Keratinocyte (primary cell): ENCODE results near the gene LGALS13. TPM values are rescaled to one million over a fixed set of nuclear protein-coding genes. Genes with fewer than 3 reads are reported as not detected.

Experiments used
- DNase-seq: peaks from one replicate; pipeline ENCODE4 v3.0.0-alpha.2; 2011; ENCODE audit warnings: low read depth, missing footprints, low spot score
- FAIRE-seq: peaks from 2 replicates; lab custom pipeline; 2011; peaks lifted over from hg19 to GRCh38; lab: Jason Lieb, UNC
- H2AFZ ChIP-seq: 2 replicates; pipeline ENCODE4 v1.6.0; 2012; ENCODE audit warnings: low read length, control low read depth, inconsistent platforms; ENCODE audit not compliant: control insufficient read depth
- H3K27ac ChIP-seq: 2 replicates; pipeline ENCODE4 v1.5.1; 2011; ENCODE audit warnings: low read length; ENCODE audit not compliant: control insufficient read depth, insufficient read depth
- H3K27me3 ChIP-seq: 3 replicates; pipeline ENCODE4 v1.6.0; 2011; ENCODE audit warnings: low read length; ENCODE audit not compliant: control insufficient read depth, insufficient read depth; ENCODE audit errors: extremely low read depth
- H3K36me3 ChIP-seq, 2 experiments: 2 replicates in 1 of 2; 3 replicates in 1 of 2; pipeline ENCODE4 v1.5.1; 2011; ENCODE audit warnings: low read length in 2 of 2, mild to moderate bottlenecking in 1 of 2; ENCODE audit not compliant: control insufficient read depth in 2 of 2, insufficient read depth in 2 of 2; ENCODE audit errors: extremely low read depth in 1 of 2
- H3K4me1 ChIP-seq: 3 replicates; pipeline ENCODE4 v1.5.1; 2011; ENCODE audit warnings: low read length; ENCODE audit not compliant: control insufficient read depth, insufficient read depth; ENCODE audit errors: extremely low read depth
- H3K4me2 ChIP-seq: 3 replicates; pipeline ENCODE4 v1.6.0; 2011; ENCODE audit warnings: low read depth, low read length; ENCODE audit not compliant: control insufficient read depth, insufficient read depth; ENCODE audit errors: extremely low read depth
- H3K4me3 ChIP-seq, 3 experiments: fragments of 200-600 bp in 1 of 3; sonication (generic) in 1 of 3; 2 replicates in 2 of 3; 3 replicates in 1 of 3; pipeline ENCODE4 v1.5.1; 2011 to 2016; ENCODE audit warnings: low read length in 3 of 3, mild to moderate bottlenecking in 3 of 3, control low read depth in 2 of 3, inconsistent platforms in 1 of 3, low read depth in 1 of 3, mixed read lengths in 1 of 3, mixed run types in 1 of 3, moderate library complexity in 1 of 3; ENCODE audit not compliant: control insufficient read depth in 2 of 3, insufficient read depth in 2 of 3; ENCODE audit errors: extremely low read depth in 1 of 3
- H3K79me2 ChIP-seq: 2 replicates; pipeline ENCODE4 v1.6.0; 2012; ENCODE audit warnings: low read length; ENCODE audit not compliant: control insufficient read depth, insufficient read depth
- H3K9ac ChIP-seq: 3 replicates; pipeline ENCODE4 v1.6.0; 2011; ENCODE audit warnings: low read length; ENCODE audit not compliant: control insufficient read depth, insufficient read depth; ENCODE audit errors: extremely low read depth
- H3K9me1 ChIP-seq: 3 replicates; pipeline ENCODE4 v1.6.0; 2011; ENCODE audit warnings: low read length; ENCODE audit not compliant: control insufficient read depth, insufficient read depth; ENCODE audit errors: extremely low read depth
- H3K9me3 ChIP-seq: 2 replicates; pipeline ENCODE4 v1.5.1; 2012; ENCODE audit warnings: low read depth, low read length; ENCODE audit not compliant: control insufficient read depth
- H4K20me1 ChIP-seq: 3 replicates; pipeline ENCODE4 v1.6.0; 2011; ENCODE audit warnings: low read length; ENCODE audit not compliant: control insufficient read depth, insufficient read depth; ENCODE audit errors: extremely low read depth
- EZH2 ChIP-seq: IDR thresholded peaks from one replicate; pipeline ENCODE4 v1.6.1; 2012; ENCODE audit warnings: inconsistent platforms, mild to moderate bottlenecking, low read length, moderate library complexity
- dilution Hi-C: fragments of 300-500 bp; cut with MboI; formaldehyde crosslinking; loops from one replicate; pipeline ENCODE4 v1.7.0; 2020; ENCODE audit warnings: low sequenced_read_pairs; ENCODE audit not compliant: extremely low pct_ligation_motif_present
- polyA plus RNA-seq, 5 experiments: library from polyadenylated mRNA; depleted of rRNA in 3 of 5; stranded (reverse) in 3 of 5; stranded (forward) in 1 of 5; unstranded in 1 of 5; fragments of >200 nt; gene quantifications; 1 replicate in 1 of 5; 2 replicates in 3 of 5; 3 replicates in 1 of 5; pipeline versions ENCODE4 v1.2.1 to v1.2.3, GENCODE V29; 2011 to 2012; ENCODE audit warnings: missing spikeins in 2 of 5, low read depth in 1 of 5, low replicate concordance in 1 of 5
- TF ChIP-seq, protein P1 (sequence below), 3 experiments: IDR thresholded peaks in 1 of 3; conservative IDR thresholded peaks in 1 of 3; optimal IDR thresholded peaks in 1 of 3; 2 replicates in 2 of 3; 3 replicates in 1 of 3; pipeline versions ENCODE3 to v1.5.1; 2011; ENCODE audit warnings: low read length in 3 of 3, mild to moderate bottlenecking in 3 of 3, moderate library complexity in 2 of 3, control low read depth in 1 of 3, inconsistent platforms in 1 of 3; ENCODE audit not compliant: insufficient read depth in 2 of 3; ENCODE audit errors: extremely low read depth in 1 of 3

Gene LGALS13
- polyA plus RNA-seq, 1 donor (not counting 4 experiments of a cell fraction or from before 2014, with no cell fraction given), result not detected

DNA sequence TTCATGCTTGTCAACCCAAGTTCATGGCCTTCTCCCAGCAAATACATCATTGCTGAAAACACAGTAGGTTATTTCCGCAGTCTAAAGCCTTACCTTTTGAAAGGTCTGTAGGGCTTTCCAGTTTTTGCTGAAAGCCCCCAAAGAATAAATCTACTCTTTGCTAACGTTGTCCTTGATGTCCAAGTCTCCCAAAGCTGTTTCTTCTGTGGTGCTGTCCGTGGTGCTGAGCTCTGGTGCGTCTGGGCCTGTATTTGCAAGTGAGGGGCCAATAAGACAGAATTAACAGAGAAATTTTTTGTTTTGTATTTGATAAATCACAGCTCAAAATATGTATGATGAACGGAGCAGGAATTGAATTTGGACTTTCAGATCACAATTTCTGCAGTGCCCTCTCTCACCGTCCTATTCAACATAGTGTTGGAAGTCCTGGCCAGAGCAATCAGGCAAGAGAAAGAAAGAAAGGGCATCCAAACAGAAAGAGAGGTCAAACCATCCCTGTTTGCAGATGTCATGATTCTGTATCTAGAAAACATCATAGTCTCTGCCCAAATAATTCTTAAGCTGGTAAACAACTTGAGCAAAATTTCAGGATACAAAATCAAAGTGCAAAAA, 43.6 kb downstream of the LGALS13 start:
- Histone ChIP-seq H3K27me3 (no peaks in the 10 kb centered on the region), H2AFZ (no peak overlapping the region), H3K36me3 (no peaks in the 10 kb centered on the region), H3K4me2 (no peak overlapping the region), H3K9me3 (no peaks in the 10 kb centered on the region), H3K9me1 (no peaks in the 10 kb centered on the region), H3K4me1 (no peaks in the 10 kb centered on the region), H3K79me2 (no peaks in the 10 kb centered on the region), H4K20me1 (no peaks in the 10 kb centered on the region), H3K9ac (no peak overlapping the region), H3K27ac (no peak overlapping the region), H3K4me3 (no peak overlapping the region)
- no peak for FAIRE-seq
- no peak for DNase-seq
- dilution Hi-C loops, result no loop called here
- TF ChIP-seq, protein P1, sequence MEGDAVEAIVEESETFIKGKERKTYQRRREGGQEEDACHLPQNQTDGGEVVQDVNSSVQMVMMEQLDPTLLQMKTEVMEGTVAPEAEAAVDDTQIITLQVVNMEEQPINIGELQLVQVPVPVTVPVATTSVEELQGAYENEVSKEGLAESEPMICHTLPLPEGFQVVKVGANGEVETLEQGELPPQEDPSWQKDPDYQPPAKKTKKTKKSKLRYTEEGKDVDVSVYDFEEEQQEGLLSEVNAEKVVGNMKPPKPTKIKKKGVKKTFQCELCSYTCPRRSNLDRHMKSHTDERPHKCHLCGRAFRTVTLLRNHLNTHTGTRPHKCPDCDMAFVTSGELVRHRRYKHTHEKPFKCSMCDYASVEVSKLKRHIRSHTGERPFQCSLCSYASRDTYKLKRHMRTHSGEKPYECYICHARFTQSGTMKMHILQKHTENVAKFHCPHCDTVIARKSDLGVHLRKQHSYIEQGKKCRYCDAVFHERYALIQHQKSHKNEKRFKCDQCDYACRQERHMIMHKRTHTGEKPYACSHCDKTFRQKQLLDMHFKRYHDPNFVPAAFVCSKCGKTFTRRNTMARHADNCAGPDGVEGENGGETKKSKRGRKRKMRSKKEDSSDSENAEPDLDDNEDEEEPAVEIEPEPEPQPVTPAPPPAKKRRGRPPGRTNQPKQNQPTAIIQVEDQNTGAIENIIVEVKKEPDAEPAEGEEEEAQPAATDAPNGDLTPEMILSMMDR (optimal IDR thresholded peaks at IDR 0.05 in 1 of 3, IDR thresholded peaks at IDR 0.05 in 1 of 3, conservative IDR thresholded peaks at IDR 0.05 in 1 of 3; ENCODE audit: extremely low read depth in 1 of 3, insufficient read depth in 2 of 3, low read length in 3 of 3), result no peak
- TF ChIP-seq EZH2, result no peak

DNA sequence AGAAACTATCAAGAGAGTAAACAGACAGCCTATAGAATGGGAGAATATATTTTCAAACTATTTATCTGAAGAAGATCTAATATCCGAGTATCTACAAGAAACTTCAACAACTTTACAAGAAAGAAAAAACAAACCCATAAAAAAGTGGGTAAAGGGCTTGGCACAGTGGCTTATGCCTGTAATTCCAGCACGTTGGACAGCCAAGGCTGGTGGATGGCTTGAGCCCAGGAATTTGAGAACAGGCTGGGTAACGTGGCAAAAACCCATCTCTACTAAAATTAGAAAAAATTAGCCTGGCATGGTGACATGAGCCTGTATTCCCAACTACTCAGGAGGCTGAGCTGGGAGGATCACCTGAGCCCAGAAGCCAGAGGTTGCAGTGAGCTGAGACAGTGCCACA, 45.6 kb downstream of the LGALS13 start:
- Histone ChIP-seq H3K9ac (no peak overlapping the region), H3K36me3 (no peaks in the 10 kb centered on the region), H3K9me3 (no peaks in the 10 kb centered on the region), H3K27me3 (no peaks in the 10 kb centered on the region), H4K20me1 (no peaks in the 10 kb centered on the region), H3K9me1 (no peaks in the 10 kb centered on the region), H2AFZ (no peak overlapping the region), H3K4me3 (no peak overlapping the region), H3K79me2 (no peaks in the 10 kb centered on the region), H3K27ac (no peak overlapping the region), H3K4me1 (no peaks in the 10 kb centered on the region), H3K4me2 (no peak overlapping the region)
- no peak for FAIRE-seq
- DNase-seq, result no peak
- TF ChIP-seq, protein P1 (optimal IDR thresholded peaks at IDR 0.05 in 1 of 3, IDR thresholded peaks at IDR 0.05 in 1 of 3, conservative IDR thresholded peaks at IDR 0.05 in 1 of 3; ENCODE audit: extremely low read depth in 1 of 3, insufficient read depth in 2 of 3, low read length in 3 of 3), result no peak
- no peak for TF ChIP-seq EZH2
- dilution Hi-C loops, result no loop called here
